HCT116 (cell line): ENCODE measurements around the gene WDR27. TPM values are rescaled to one million over a fixed set of nuclear protein-coding genes. Genes with fewer than 3 reads are reported as not detected.
A peak's percentile ranks its signal among the peaks of the same experiment; 100 is the strongest.

ENCODE experiments used
- ATAC-seq: fragments of 200-7000 bp; cut with Tn5 transposase; 2 replicates; pipeline ENCODE4 v1.9.1; 2020; ENCODE audit warnings: mild to moderate bottlenecking, moderate library complexity
- BruUV-seq: library from RNA; stranded (reverse); fragments of 400-500 nt; replicated peaks from 2 replicates; lab custom pipeline; 2021; lab: Mats Ljungman, UMichigan
- CTCF ChIA-PET: fragments of 300-600 bp; sonication (Branson Sonifier 250); formaldehyde crosslinking; loops from one replicate; lab custom pipeline; 2021; ENCODE audit warnings: antibody characterized with exemption; lab: Charles Lee
- POLR2A ChIA-PET: fragments of 300-600, 350-600 bp; sonication (Branson Sonifier 250); formaldehyde crosslinking; loops from one replicate; lab custom pipeline; 2021; ENCODE audit warnings: antibody characterized with exemption; lab: Charles Lee
- RAD21 ChIA-PET, 2 experiments: fragments of 300-600 bp; sonication (Branson Sonifier 250); formaldehyde crosslinking; loops; one replicate each; lab custom pipeline; 2023; ENCODE audit warnings: low total read pairs in 2 of 2; ENCODE audit not compliant: uncharacterized antibody in 2 of 2, unreplicated experiment in 2 of 2, low non-redundant PET in 1 of 2; lab: Charles Lee
- DNase-seq: peaks from one replicate; pipeline ENCODE4 v3.0.0-alpha.2; 2010; ENCODE audit warnings: low read depth, low spot score
- H2AFZ ChIP-seq: fragments of 200-600 bp; shearing (Covaris generic), sonication (generic); 2 replicates; pipeline ENCODE4 v1.6.1; 2017; ENCODE audit warnings: low read depth, mixed run types, mixed read lengths, antibody characterized with exemption, low read length; ENCODE audit not compliant: poor library complexity, severe bottlenecking
- H3K27ac ChIP-seq: 2 replicates; pipeline ENCODE4 v1.5.1; 2012; ENCODE audit warnings: low read depth, low read length
- H3K27me3 ChIP-seq: fragments of 200-600 bp; sonication (generic); 2 replicates; pipeline ENCODE4 v1.6.1; 2016; ENCODE audit warnings: mixed run types, low read length, mixed read lengths; ENCODE audit not compliant: insufficient read depth
- H3K36me3 ChIP-seq, 2 experiments: fragments of 200-500 bp in 1 of 2; fragments of 200-600 bp in 1 of 2; sonication (Bioruptor generic) in 1 of 2; sonication (generic) in 1 of 2; 2 replicates each; pipeline versions ENCODE4 v1.5.1 to v1.6.1; 2014 to 2016; ENCODE audit warnings: low read length in 2 of 2, inconsistent platforms in 1 of 2, mixed read lengths in 1 of 2, mixed run types in 1 of 2; ENCODE audit not compliant: insufficient read depth in 2 of 2, control insufficient read depth in 1 of 2
- H3K4me1 ChIP-seq, 2 experiments: fragments of 200-600 bp in 1 of 2; sonication (generic) in 1 of 2; 2 replicates each; pipeline versions ENCODE4 v1.5.1 to v1.6.1; 2012 to 2017; ENCODE audit warnings: low read length in 2 of 2, inconsistent platforms in 1 of 2, mild to moderate bottlenecking in 1 of 2, mixed read lengths in 1 of 2, mixed run types in 1 of 2, moderate library complexity in 1 of 2; ENCODE audit not compliant: insufficient read depth in 2 of 2, control insufficient read depth in 1 of 2
- H3K4me2 ChIP-seq: fragments of 200-600 bp; sonication (generic); 2 replicates; pipeline ENCODE4 v1.6.1; 2017; ENCODE audit warnings: mixed run types, low read length, mixed read lengths
- H3K4me3 ChIP-seq, 2 experiments: fragments of 200-600 bp in 1 of 2; sonication (generic) in 1 of 2; replicated peaks in 1 of 2; 2 replicates each; pipeline ENCODE4 v1.5.1; 2011 to 2016; ENCODE audit warnings: low read length in 2 of 2, control low read depth in 1 of 2, low read depth in 1 of 2, mild to moderate bottlenecking in 1 of 2, mixed read lengths in 1 of 2, mixed run types in 1 of 2
- H3K79me2 ChIP-seq: fragments of 200-600 bp; sonication (generic); 2 replicates; pipeline ENCODE4 v1.6.1; 2017; ENCODE audit warnings: mild to moderate bottlenecking, mixed run types, low read length, moderate library complexity, mixed read lengths; ENCODE audit not compliant: insufficient read depth
- H3K9ac ChIP-seq: fragments of 200-600 bp; sonication (generic); 2 replicates; pipeline ENCODE4 v1.6.1; 2016; ENCODE audit warnings: low read length, mixed read lengths
- H3K9me2 ChIP-seq: fragments of 200-600 bp; sonication (generic), shearing (Covaris generic); 2 replicates; pipeline ENCODE4 v1.6.1; 2017; ENCODE audit warnings: mixed run types, mild to moderate bottlenecking, moderate library complexity; ENCODE audit not compliant: insufficient read depth
- H3K9me3 ChIP-seq, 2 experiments: fragments of 200-500 bp in 1 of 2; fragments of 200-600 bp in 1 of 2; sonication (Bioruptor generic) in 1 of 2; sonication (generic) in 1 of 2; 2 replicates each; pipeline ENCODE4 v1.6.1; 2014 to 2017; ENCODE audit warnings: low read length in 2 of 2, mixed read lengths in 2 of 2, inconsistent platforms in 1 of 2, low read depth in 1 of 2, mild to moderate bottlenecking in 1 of 2, mixed run types in 1 of 2, moderate library complexity in 1 of 2; ENCODE audit not compliant: control insufficient read depth in 1 of 2, insufficient read depth in 1 of 2
- H4K20me1 ChIP-seq: fragments of 200-600 bp; sonication (generic), shearing (Covaris generic); 2 replicates; pipeline ENCODE4 v1.6.1; 2017; ENCODE audit warnings: mixed run types, mild to moderate bottlenecking, moderate library complexity; ENCODE audit not compliant: insufficient read depth
- CBX3 ChIP-seq: IDR thresholded peaks from 2 replicates; pipeline ENCODE4 v1.6.1; 2012; ENCODE audit warnings: low read depth
- EGR1 ChIP-seq: IDR thresholded peaks from 2 replicates; pipeline ENCODE4 v1.6.1; 2012; ENCODE audit warnings: low read depth
- EZH2phosphoT487 ChIP-seq: fragments of 200-600 bp; IDR thresholded peaks from 2 replicates; pipeline ENCODE4 v1.6.1; 2018; ENCODE audit warnings: antibody characterized with exemption, borderline replicate concordance
- FOSL1 ChIP-seq: IDR thresholded peaks from 2 replicates; pipeline ENCODE4 v1.6.1; 2012; ENCODE audit warnings: low read depth
- JUND ChIP-seq: IDR thresholded peaks from 2 replicates; pipeline ENCODE4 v1.6.1; 2012
- TCF7L2 ChIP-seq: IDR thresholded peaks from 2 replicates; pipeline ENCODE4 v1.7.0; 2011; ENCODE audit warnings: borderline replicate concordance, inconsistent platforms; ENCODE audit not compliant: insufficient read depth, insufficient read length; ENCODE audit errors: extremely low read depth
- intact Hi-C: fragments of 100-400 bp; cut with micrococcal nuclease; formaldehyde crosslinking; loops from 2 replicates; pipeline ENCODE4 v1.10.0; 2022
- total RNA-seq: library from RNA; stranded (reverse); gene quantifications from one replicate; pipeline ENCODE4 v1.2.1, GENCODE V29; 2021; ENCODE audit not compliant: unreplicated experiment
- TF ChIP-seq, protein P1 (sequence below): IDR thresholded peaks from 2 replicates; pipeline ENCODE4 v1.6.1; 2012
- TF ChIP-seq, protein P2 (sequence below): IDR thresholded peaks from 2 replicates; pipeline ENCODE4 v1.6.1; 2011; ENCODE audit warnings: mild to moderate bottlenecking, low read length, moderate library complexity; ENCODE audit not compliant: insufficient replicate concordance; ENCODE audit errors: extremely low read depth

Gene WDR27
- total RNA-seq, 1 experiment from 2014 or later: 60.6 TPM

DNA sequence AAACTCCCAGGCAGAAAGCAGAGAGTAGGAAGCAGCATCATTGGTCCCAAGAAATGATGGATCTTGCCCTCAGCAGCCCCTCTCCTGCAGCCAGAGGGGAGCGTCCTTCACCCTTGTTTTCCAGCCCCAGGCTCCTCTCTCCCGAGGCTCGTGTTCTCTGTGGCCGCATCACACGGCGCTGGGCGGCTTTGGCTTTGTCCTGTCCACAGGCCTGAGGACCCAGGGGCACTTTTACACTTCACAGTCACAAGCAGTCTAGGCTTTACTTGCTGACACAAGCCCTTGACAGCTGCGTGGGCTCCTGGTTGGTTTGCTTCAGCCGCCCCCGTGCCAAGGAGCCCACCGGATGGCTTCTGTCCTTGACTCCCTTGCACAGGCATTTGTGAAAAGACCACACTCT is 272.8 kb downstream of the WDR27 start:
- ATAC-seq: no peak

DNA sequence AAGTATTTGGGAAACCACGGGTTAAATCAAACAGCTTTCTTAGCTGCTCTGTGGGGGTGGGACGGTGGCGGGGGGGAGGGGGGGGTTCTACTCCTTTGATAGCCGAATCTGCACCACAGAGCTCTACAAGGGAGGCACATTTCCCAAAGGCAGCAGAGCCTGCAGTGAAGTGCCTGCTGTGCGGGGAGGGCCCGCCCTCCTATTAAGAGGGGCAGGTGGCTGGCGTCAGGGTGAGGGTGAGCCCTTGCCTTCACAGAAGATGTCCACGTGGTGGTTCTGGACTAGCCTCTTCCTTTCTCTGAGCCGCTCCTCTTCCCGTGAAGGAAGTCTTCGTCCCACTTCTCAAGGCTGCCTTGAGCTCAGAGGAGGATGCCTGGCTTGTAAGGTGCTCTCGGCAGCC is 273.3 kb downstream of the WDR27 start:
- no peak overlapping the region for H3K4me3 ChIP-seq
- H3K4me2 ChIP-seq: no peak overlapping the region; the same call in 1 of the 2 replicates
- H3K9ac ChIP-seq: no peak overlapping the region
- no peaks in the 10 kb centered on the region for H3K36me3 ChIP-seq
- POLR2A ChIA-PET: no interaction called here
- intact Hi-C loops: no loop called here
- RAD21 ChIA-PET: no interaction called here
- H3K9me3 ChIP-seq: peaks cover 0 to 6% of the 10 kb centered on the region in 2 experiments; a peak in 2 of 4 replicates
- H3K9me2 ChIP-seq: no peaks in the 10 kb centered on the region
- no TSS peak for BruUV-seq
- no peaks in the 10 kb centered on the region for H3K79me2 ChIP-seq
- no peaks in the 10 kb centered on the region for H4K20me1 ChIP-seq
- CTCF ChIA-PET: no interaction called here
- H3K27me3 ChIP-seq: no peaks in the 10 kb centered on the region
- no peak for DNase-seq
- TF ChIP-seq CBX3 (no peak), EGR1 (no peak), FOSL1 (no peak), TCF7L2 (no peak)
- TF ChIP-seq, protein P1, sequence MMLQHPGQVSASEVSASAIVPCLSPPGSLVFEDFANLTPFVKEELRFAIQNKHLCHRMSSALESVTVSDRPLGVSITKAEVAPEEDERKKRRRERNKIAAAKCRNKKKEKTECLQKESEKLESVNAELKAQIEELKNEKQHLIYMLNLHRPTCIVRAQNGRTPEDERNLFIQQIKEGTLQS: no peak
- TF ChIP-seq, protein P2, sequence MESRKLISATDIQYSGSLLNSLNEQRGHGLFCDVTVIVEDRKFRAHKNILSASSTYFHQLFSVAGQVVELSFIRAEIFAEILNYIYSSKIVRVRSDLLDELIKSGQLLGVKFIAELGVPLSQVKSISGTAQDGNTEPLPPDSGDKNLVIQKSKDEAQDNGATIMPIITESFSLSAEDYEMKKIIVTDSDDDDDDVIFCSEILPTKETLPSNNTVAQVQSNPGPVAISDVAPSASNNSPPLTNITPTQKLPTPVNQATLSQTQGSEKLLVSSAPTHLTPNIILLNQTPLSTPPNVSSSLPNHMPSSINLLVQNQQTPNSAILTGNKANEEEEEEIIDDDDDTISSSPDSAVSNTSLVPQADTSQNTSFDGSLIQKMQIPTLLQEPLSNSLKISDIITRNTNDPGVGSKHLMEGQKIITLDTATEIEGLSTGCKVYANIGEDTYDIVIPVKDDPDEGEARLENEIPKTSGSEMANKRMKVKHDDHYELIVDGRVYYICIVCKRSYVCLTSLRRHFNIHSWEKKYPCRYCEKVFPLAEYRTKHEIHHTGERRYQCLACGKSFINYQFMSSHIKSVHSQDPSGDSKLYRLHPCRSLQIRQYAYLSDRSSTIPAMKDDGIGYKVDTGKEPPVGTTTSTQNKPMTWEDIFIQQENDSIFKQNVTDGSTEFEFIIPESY: no peak
- TF ChIP-seq, all 23 proteins: peak for 0
- ATAC-seq: no peak
- no peak overlapping the region for H3K27ac ChIP-seq
- peaks cover 4 to 12% of the 10 kb centered on the region in 2 experiments; a peak in 3 of 4 replicates for H3K4me1 ChIP-seq
- peak overlapping the region; percentile 37 for H2AFZ ChIP-seq

More for the DNA sequence above, 272.8 kb downstream of the WDR27 start:
- H3K79me2 ChIP-seq: no peaks in the 10 kb centered on the region
- H3K4me2 ChIP-seq: no peak overlapping the region
- ChIA-PET POLR2A (no interaction called here), CTCF (no interaction called here), RAD21 (no interaction called here)
- TF ChIP-seq EZH2phosphoT487 (no peak), JUND (no peak), TCF7L2 (no peak)
- no peaks in the 10 kb centered on the region for H4K20me1 ChIP-seq
- intact Hi-C loops: no loop called here
- no peak for DNase-seq
- H3K4me3 ChIP-seq: no peak overlapping the region
- peaks cover 4 to 12% of the 10 kb centered on the region in 2 experiments; a peak in 3 of 4 replicates for H3K4me1 ChIP-seq
- H3K36me3 ChIP-seq: no peaks in the 10 kb centered on the region
- H3K9me2 ChIP-seq: no peaks in the 10 kb centered on the region
- H3K27me3 ChIP-seq: no peaks in the 10 kb centered on the region
- no peak overlapping the region for H3K27ac ChIP-seq
- H3K9ac ChIP-seq: no peak overlapping the region
- H2AFZ ChIP-seq: no peak overlapping the region
- no TSS peak for BruUV-seq
- H3K9me3 ChIP-seq: peaks cover 0 to 6% of the 10 kb centered on the region in 2 experiments; a peak in 2 of 4 replicates
